Activated T-helper 1 cell treated with Interleukin-2 at 50 U/mL for 16 hours (primary cell): ENCODE data around the gene SNTG2.
"Not testable (repeated sequence)": the region's sequence is repeated elsewhere in the genome, so short reads cannot be mapped to it uniquely, and the experiment has no call there.

ENCODE experiments used
- DNase-seq: peaks from one replicate; pipeline ENCODE4 v3.0.0-alpha.2; 2020; ENCODE audit warnings: low read depth

The SNTG2 gene

DNA sequence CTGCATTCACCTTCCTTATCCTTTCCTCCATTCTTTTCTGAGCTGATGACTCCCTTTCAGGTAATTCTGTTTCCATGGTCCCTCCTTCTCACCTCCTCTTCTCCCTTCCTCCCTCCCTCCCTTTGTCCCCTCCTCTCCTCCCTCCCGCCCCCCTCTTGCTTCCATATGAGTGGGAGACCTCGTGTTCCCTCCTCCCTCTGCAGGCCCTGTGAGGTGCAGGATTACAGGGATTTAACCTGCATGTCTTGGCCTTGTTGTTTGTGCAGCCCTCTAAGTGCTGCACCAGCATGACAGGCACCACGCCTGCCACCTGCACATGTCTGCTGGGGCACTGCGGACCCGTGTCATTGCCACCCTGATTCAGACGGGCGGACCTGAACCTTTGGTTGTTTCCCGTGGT, 103.1 kb downstream of the SNTG2 start:
- no peak for DNase-seq

- DNase-seq = no peak
Measured at GRCh38 chr2:1054399-1054798, 103.8 kb downstream of the SNTG2 start.

GRCh38 chr2:1055014-1055595, 104.5 kb downstream of the SNTG2 start:
- DNase-seq = no peak

DNA sequence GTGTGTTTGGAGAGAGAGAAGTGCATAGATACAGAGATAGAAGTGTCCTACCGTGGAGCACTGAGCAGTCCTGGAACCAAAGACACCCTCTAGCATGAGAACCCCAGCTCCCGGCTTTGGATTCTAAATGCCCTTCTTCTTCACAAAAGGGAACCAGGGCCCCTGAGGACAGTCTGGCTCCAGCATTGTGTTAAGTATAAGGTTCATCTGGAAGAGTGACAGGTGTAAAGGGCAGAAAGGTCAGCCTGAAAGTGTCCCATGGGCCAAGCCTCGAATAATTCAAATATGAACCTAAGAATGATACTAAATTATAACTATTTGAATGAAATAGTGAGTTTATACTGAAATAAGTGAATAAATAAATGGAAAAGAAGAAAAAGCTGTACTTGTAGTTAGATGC, 109.7 kb downstream of the SNTG2 start:
- no peak for DNase-seq

DNA sequence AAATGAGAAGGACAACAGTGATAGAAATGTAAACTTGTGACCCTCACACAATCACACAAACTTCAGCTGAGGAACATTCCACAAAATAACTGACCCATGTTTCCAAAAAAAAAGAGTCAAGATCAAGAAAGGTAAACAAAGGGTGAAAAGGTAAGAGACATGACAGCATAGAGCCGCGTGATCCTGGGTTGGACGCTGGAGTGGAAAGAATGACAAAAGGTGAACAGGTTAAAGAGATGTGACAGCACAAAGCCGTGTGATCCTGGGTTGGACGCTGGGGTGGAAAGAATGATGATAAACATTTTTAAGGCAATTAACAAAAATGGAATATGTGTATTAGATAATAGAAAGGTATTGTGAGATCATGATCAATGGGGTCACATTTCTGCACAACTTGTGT, 110.3 kb downstream of the SNTG2 start:
- no peak for DNase-seq

GRCh38 chr2:1068241-1068640, 117.6 kb downstream of the SNTG2 start:
- DNase-seq = no peak

GRCh38 chr2:1068822-1069221, 118.2 kb downstream of the SNTG2 start:
- no peak for DNase-seq

DNA sequence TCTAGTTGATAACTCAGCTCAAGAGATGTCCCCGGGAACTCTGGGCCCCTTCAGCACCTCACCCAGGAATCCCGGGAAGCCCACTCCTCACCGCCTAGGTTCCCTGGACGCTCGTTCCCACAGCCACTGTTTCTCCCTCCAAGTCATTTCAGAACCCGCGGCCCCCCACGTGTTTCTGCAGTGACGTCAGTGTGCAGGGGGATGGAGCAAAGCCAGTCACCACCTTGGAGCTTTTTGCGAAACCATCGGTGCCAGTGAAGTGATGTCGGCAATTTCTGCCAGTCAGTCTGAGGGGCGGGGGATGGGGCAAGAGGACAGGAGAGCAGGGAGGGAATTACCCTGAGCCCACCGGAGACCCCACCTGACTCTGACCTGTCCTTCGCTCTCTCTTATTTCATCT, 119.2 kb downstream of the SNTG2 start:
- no peak for DNase-seq

DNA sequence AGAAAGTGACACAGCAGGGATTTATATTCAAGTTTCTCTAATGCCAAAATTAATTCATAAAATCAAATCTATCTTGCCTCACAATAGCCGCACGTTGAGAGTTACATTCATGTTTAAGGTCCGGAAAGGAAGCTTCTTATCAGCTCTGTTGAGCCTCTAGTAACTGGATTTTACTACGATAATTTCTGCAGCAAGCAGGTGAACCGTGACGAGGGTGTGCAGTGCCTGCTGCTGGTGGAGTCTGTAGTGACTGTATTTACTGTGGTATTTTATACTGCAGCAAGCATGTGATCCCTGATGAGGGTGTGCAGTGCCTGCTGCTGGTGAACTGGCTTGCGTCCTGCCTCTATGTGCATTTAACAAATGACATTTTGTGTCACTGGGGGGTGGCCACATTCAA, 120.0 kb downstream of the SNTG2 start:
- DNase-seq = no peak

DNA sequence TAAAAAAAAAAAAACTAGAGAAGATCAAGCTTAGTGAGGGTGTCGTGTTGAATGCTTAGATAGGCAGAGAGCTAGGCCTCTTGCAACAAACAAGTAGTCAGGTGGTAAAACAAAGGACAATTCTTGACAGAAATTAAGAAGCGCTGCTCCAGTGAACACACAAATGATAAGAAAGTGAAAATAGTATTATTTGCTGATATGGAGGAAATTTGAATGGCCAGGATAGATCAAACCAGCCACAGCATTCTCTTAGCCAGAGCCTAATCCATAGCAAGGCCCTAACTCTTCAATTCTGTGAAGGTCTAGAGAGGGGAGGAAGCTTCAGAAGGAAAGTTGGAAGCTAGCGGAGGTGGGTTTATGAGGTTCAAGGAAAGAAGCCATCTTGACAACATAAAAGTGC, 121.0 kb downstream of the SNTG2 start:
- no peak for DNase-seq

DNA sequence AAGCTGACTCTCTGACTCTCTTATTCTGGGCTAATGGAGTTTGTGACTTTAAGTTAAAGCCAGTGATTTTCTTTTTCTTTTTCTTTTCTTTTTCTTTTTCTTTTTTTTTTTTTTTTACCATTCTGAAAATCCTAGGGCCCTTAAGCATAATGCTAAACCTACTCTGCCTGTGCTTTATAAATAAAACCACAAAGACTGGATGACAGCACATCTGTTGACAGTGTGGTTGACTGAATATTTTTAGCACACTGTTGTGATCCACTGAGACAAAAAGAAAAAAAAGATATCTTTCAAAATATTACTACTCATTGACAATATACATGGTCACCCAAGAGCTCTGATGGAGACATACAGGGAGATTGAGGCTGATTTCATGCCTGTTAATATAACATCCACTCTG, 121.6 kb downstream of the SNTG2 start:
- DNase-seq = no peak

- no peak for DNase-seq
Measured at GRCh38 chr2:1077911-1078310, 127.3 kb downstream of the SNTG2 start.

DNA sequence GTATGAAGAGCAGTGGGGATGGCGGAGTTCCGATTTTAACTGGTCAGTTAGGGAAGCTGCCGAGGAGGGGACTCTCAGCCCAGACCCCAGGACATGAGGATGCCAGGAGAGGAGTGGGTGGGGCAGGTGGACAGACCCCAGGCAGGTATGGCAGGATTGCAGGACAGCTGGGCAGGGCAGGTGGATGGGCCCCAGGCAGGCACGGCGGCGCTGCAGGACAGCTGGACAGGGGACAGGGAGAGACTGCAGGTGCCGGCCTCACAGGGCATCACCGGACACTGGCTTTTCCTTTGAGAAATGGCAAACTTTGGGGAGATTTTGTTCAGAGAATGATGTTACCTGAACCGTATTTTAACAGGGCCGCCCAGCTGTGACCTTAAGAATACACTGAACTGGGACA, 127.7 kb downstream of the SNTG2 start:
- DNase-seq = no peak

GRCh38 chr2:1079873-1080799, 129.5 kb downstream of the SNTG2 start:
- DNase-seq = no peak

DNA sequence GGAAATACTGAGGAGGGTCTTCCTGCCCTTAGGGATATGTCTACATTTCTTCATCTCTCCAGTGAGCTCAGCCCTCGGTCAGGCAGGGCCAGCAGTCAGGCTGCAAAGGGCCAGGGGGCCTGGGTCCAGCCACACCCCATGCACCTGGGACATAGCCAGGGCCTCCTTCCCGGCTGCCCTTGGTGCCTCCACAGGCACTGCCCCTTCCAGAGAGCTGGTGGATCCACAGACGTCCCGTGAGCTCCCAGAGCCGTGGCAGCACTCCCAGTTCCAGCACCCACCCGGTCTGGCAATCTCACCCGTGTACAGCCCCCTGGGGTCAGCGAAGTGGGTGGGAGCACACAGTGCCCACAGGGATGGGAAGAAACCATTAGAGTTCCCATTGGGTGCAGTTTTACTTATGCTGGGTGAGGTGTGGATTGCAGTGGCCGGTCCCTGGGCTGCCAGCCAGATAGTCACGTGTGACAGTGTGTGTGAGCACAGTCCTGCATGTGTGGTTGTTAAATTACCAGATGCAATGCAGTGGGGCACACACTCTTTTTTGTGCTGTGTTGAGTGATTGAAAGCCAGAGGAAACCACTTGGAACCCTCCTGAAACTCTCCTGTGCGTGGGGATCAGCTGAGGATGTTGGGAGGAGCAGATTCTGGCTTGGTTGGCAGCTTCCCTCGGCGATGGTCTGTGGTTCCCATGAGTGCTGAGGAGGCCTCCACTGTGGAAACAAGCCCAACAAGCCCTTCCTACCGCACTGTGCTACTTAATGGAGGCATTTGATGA, 131.0 kb downstream of the SNTG2 start:
- DNase-seq = no peak

DNA sequence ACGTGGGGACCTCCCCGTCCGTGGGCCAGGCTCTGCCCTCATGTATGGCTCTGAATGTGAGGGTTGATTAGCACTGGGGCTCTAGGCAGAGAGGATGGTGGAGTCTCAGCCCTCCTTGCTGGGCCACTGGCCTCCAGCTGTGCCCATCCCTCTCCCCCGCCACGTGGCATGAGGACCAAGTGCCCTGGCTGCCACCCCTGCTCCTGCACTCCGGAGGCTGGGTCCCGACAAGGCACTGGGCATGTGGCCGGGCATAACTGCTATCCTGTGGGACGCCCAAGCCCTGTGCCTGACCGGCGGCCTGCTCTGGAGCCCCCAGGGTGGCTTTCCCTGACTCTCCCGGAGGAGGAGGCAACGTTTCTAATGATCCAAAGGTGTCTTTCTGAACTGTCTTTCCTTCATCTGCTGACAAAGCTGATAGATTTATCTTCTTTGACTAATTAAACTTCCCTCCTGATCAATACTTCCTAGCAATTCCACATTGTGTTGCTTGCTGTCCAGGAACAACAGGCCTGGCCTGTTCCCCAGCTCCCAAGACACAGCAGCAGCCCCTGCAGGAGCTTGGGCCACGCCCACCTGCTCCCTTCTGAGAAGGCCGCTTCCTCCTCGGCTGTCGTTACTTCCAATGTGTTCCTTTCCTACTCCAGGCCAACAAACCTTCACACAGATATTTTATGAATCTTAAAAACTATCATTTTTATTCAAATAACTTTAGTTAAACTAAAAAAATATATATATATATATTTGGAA, 132.0 kb downstream of the SNTG2 start:
- no peak for DNase-seq

GRCh38 chr2:1088192-1088860, 137.7 kb downstream of the SNTG2 start:
- DNase-seq = no peak

GRCh38 chr2:1088940-1089339, 138.3 kb downstream of the SNTG2 start:
- DNase-seq = no peak

- DNase-seq = no peak
Measured at GRCh38 chr2:1091895-1092585, 141.4 kb downstream of the SNTG2 start.

DNA sequence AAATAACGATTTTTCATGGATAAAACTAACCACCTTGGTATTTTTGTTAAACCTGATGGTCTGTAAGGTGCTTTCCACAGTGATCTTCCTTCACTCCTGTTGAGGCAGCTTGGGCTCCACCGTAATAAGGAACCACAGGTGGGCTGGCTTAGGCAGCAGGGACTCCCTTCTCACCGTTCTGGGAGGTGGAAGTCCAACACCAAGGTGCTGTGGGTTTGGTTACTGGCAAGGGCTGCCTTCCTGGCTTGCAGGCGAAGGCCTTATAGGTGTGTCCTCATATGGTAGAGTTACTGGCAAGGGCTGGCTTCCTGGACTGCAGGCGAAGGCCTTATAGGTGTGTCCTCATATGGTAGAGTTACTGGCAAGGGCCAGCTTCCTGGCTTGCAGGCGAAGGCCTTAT, 143.0 kb downstream of the SNTG2 start:
- DNase-seq = not testable (repeated sequence)

DNA sequence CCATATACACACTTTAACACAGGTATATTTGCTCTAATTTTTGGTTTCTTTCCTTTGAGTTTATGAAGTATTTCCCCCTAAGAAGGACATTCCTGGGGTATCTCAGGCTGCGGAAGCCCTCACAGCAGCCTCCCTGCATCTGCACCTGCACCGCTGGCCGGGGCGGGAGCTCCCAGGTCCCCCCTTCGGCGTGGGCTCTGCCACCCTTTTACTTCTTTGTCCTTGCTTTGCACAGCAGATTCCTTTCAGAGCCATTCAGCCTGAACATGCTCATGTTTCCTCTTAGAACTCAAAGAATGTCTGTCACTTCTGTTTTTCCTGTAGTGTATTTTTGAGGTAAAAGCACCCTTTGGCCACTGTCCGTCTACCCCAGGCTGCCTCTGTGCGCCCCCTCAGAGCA, 146.5 kb downstream of the SNTG2 start:
- DNase-seq = no peak
